HG03520 (cell line): ENCODE measurements around the gene FAM72C.
"Not testable (repeated sequence)": the region's sequence is repeated elsewhere in the genome, so short reads cannot be mapped to it uniquely, and the experiment has no call there.

Experiments
- ATAC-seq: cut with Tn5 transposase; IDR thresholded peaks from one replicate; pipeline ENCODE4 v1.9.1; 2021; ENCODE audit warnings: mild to moderate bottlenecking, moderate library complexity; ENCODE audit not compliant: unreplicated experiment

Gene FAM72C

GRCh38 chr1:143918552-143918951 is 53.2 kb downstream of the FAM72C start:
- ATAC-seq: not testable (repeated sequence)

GRCh38 chr1:143913705-143914104 is 58.1 kb downstream of the FAM72C start:
- not testable (repeated sequence) for ATAC-seq
